Measurements from ENCODE around the gene LAMP2.

Gene LAMP2

DNA sequence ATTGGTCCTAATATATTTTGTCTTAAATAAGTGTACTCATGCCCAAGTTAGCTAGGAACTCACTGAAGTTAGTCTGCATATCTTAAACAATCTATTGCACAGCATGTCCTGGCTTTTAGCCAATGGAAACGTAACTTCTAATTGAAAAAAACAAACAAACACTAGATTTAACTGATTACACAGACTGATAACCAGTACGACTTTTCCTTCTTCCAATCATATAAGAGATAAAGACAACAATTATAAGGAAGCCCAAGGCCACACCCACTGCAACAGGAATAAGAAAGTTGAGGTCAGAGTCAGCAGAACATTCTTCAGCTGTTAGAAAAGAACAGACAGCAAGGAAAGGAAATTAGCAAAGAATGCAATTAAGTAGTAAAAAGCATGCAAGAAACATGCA, 40.8 kb downstream of the LAMP2 start:
- H3K4me1 Mint-ChIP-seq, result peaks cover 7% of the 10 kb centered on the region
- peaks cover 20% of the 10 kb centered on the region for H3K9me3 Mint-ChIP-seq
- H3K27me3 Mint-ChIP-seq (ENCODE audit: low read depth, poor library complexity), result peaks cover 4% of the 10 kb centered on the region
- no peak for TF ChIP-seq CTCF (IDR thresholded peaks at IDR 0.05)
- H3K36me3 Mint-ChIP-seq (ENCODE audit: low read depth), result no peaks in the 10 kb centered on the region
- DNase-seq, result no peak
- no peak overlapping the region for H3K27ac Mint-ChIP-seq
- H3K4me3 Mint-ChIP-seq, result no peak overlapping the region

DNA sequence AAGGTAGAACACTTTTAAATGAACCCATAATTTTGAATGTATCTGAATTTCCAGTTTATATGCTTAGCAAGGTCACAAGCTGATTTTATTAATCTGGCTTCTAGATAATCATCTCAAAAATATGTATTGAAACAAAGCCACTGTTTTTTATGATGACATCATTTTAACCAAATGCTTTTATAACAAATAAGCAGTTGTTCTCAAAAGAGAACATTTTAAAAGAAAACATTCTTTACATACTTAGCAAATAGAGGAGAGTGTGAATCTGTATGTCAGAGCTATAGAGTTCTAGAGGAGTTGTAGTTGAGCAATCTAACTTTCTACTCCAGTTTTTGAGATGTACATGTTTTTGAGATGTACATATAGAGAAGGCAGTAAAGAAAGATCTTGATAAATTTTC, 42.5 kb downstream of the LAMP2 start:
- Mint-ChIP-seq H3K36me3 (ENCODE audit: low read depth) (no peaks in the 10 kb centered on the region), H3K9me3 (peaks cover 10% of the 10 kb centered on the region), H3K4me1 (peaks cover 7% of the 10 kb centered on the region), H3K27me3 (ENCODE audit: low read depth, poor library complexity) (peaks cover 4% of the 10 kb centered on the region), H3K27ac (no peak overlapping the region), H3K4me3 (no peak overlapping the region)
- no peak for TF ChIP-seq CTCF (IDR thresholded peaks at IDR 0.05)
- no peak for DNase-seq

GRCh38 chrX:120419463-120419862, 49.6 kb downstream of the LAMP2 start:
- no peak for TF ChIP-seq CTCF (IDR thresholded peaks at IDR 0.05)
- Mint-ChIP-seq H3K27ac (no peak overlapping the region), H3K4me1 (no peaks in the 10 kb centered on the region), H3K9me3 (peaks cover 37% of the 10 kb centered on the region), H3K4me3 (no peak overlapping the region), H3K36me3 (ENCODE audit: low read depth) (no peaks in the 10 kb centered on the region), H3K27me3 (ENCODE audit: low read depth, poor library complexity) (peaks cover 4% of the 10 kb centered on the region)
- no peak for DNase-seq

DNA sequence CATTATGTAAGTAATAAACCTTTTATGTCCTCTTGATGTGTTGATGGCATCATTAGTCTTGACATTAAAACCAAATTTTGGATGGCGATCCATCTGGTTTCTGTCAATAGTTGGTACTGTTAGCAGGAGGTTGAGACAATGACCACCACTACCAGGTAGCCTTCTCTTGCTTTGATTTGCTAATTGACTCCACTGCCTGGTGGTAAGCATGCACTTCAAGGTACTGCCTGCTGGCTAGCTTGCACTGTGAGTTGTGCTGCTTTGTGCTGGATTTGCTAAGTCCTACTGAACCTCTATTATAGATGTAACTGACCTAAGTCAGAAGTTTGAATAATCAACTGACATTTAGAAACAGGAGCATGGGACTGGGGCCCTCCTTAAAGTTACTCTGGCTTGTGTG, 60.9 kb downstream of the LAMP2 start:
- Mint-ChIP-seq H3K4me3 (no peak overlapping the region), H3K27ac (no peak overlapping the region), H3K36me3 (ENCODE audit: low read depth) (no peaks in the 10 kb centered on the region), H3K4me1 (no peaks in the 10 kb centered on the region), H3K27me3 (ENCODE audit: low read depth, poor library complexity) (peaks cover 8% of the 10 kb centered on the region), H3K9me3 (peaks cover 66% of the 10 kb centered on the region)
- TF ChIP-seq CTCF (IDR thresholded peaks at IDR 0.05), result no peak
- no peak for DNase-seq

GRCh38 chrX:120406638-120407037, 62.5 kb downstream of the LAMP2 start:
- H3K27ac Mint-ChIP-seq, result no peak overlapping the region
- no peak for TF ChIP-seq CTCF (IDR thresholded peaks at IDR 0.05)
- no peaks in the 10 kb centered on the region for H3K4me1 Mint-ChIP-seq
- peaks cover 11% of the 10 kb centered on the region for H3K27me3 Mint-ChIP-seq (ENCODE audit: low read depth, poor library complexity)
- no peak for DNase-seq
- peaks cover 63% of the 10 kb centered on the region for H3K9me3 Mint-ChIP-seq
- no peaks in the 10 kb centered on the region for H3K36me3 Mint-ChIP-seq (ENCODE audit: low read depth)
- no peak overlapping the region for H3K4me3 Mint-ChIP-seq

GRCh38 chrX:120402369-120402768, 66.7 kb downstream of the LAMP2 start:
- Mint-ChIP-seq H3K4me1 (no peaks in the 10 kb centered on the region), H3K27me3 (ENCODE audit: low read depth, poor library complexity) (peaks cover 11% of the 10 kb centered on the region), H3K27ac (no peak overlapping the region), H3K4me3 (no peak overlapping the region), H3K36me3 (ENCODE audit: low read depth) (no peaks in the 10 kb centered on the region), H3K9me3 (peaks cover 41% of the 10 kb centered on the region)
- DNase-seq, result no peak
- no peak for TF ChIP-seq CTCF (IDR thresholded peaks at IDR 0.05)
